Esophagus squamous epithelium (tissue), 5 donors: Measurements from ENCODE around the gene LMBRD1. TPM values are rescaled to one million over a fixed set of nuclear protein-coding genes. Genes with fewer than 3 reads are reported as not detected.

Experiments used
- DNase-seq: peaks from one replicate; lab custom pipeline; 2025; lab: John Stamatoyannopoulos, UW
- H3K27ac ChIP-seq, 4 donors: fragments of 200-600 bp; sonication (generic); one replicate each; pipeline ENCODE4 v1.5.1; 2016 to 2019; ENCODE audit warnings: mild to moderate bottlenecking in 1 of 4
- H3K27me3 ChIP-seq, 4 donors: fragments of 200-600 bp; sonication (generic); 1 replicate in 3 of 4; 2 replicates in 1 of 4; pipeline versions ENCODE4 v1.5.1 to v1.6.0; 2017 to 2021; ENCODE audit warnings: antibody characterized with exemption in 1 of 4
- H3K36me3 ChIP-seq, 3 donors: fragments of 200-600 bp; sonication (generic); one replicate each; pipeline ENCODE4 v1.5.1; 2016 to 2019
- H3K4me1 ChIP-seq, 3 donors: fragments of 200-600 bp; sonication (generic); one replicate each; pipeline ENCODE4 v1.5.1; 2017 to 2019
- H3K4me3 ChIP-seq, 4 donors: fragments of 200-600 bp; sonication (generic); 1 replicate in 3 of 4; 2 replicates in 1 of 4; pipeline ENCODE4 v1.5.1; 2016 to 2019; ENCODE audit warnings: mild to moderate bottlenecking in 2 of 4, moderate library complexity in 1 of 4
- H3K9me3 ChIP-seq, 3 donors: fragments of 200-600 bp; sonication (generic); one replicate each; pipeline ENCODE4 v1.5.1; 2016 to 2019
- POLR2A ChIP-seq, 4 donors: fragments of 450-650 bp; IDR thresholded peaks; one replicate each; pipeline ENCODE4 v1.6.1; 2017; ENCODE audit warnings: antibody characterized with exemption in 4 of 4, mild to moderate bottlenecking in 4 of 4, moderate library complexity in 3 of 4
- WGBS, 2 donors: methylation state at CpG; one replicate each; pipeline ENCODE4 v1.1.5; 2018; 5-methylcytosine and 5-hydroxymethylcytosine counted together
- intact Hi-C: fragments of 100-400 bp; cut with DNase I; formaldehyde crosslinking; loops from one replicate; pipeline ENCODE4 v1.15.0; 2022
- total RNA-seq, 4 donors: library from RNA; depleted of rRNA; stranded (reverse); fragments of >200 nt; gene quantifications; one replicate each; pipeline ENCODE4 v1.1.0, GENCODE V29; 2016
- TF ChIP-seq, protein P1 (sequence below), 6 experiments: fragments of 450-650 bp in 4 of 6; fragments of 200-600 bp in 2 of 6; sonication (generic) in 2 of 6; IDR thresholded peaks; one replicate each; pipeline ENCODE4 v1.5.1; 2016 to 2019; ENCODE audit warnings: antibody characterized with exemption in 6 of 6, mild to moderate bottlenecking in 4 of 6, moderate library complexity in 4 of 6
- donor health status: DM: yes; HTN: yes; CAD: no.

LMBRD1 gene
- total RNA-seq, 4 donors from 2014 or later, result 23.0 to 50.6 (median 41.1) TPM

DNA sequence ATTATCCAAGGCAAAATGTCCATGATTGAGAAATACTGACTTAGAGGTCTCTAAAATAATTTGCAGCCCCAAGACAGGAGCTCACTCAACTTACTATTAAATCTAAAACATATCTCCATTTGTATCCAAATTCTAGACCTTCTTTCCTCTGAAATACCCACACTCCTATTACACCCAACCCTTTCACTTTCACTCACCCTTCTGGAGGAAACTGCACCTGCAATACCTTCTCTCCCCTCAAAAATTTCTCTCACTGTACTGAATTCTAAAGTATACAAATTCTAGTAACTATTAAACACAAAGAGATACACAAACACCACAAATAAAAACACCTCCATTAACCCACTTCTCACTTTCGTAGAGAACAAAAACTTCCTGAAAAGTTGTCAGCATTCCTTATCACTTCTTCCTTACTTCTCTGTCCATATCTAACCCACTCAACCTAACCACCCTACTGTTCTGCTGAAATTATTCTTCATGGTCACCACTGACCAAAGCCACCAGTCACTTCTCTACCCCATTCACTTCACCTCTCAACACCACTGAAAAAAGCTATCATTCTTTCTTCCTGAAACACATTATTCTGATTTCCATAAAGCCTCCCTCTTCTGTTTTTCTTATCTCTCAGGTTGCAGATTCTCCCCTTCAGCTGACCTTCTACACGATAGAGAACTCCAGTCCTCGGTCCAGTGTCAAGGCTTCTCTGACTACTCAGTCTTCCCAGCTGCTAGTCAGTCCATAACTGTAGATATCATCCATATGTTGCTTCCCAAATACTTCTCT, 12.0 kb downstream of the LMBRD1 start:
- intact Hi-C loops, result no loop called here

DNA sequence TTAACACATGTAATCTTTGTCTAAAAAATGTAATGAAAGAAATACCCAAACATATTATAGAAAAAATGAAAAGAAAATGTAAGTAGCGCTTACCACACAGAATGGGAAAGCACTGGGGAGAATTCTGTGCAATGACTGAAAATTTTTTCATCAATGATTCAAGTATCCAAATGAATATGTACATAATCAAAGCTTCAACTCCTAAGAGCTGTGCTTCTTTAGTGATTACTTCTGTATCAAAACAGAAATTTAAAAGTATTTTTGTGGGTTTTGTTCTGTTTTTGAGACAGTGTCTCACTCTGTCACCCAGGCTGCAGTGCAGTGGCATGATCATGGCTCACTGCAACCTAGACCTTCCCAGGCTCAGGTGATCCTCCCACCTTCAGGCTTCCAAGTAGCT, 13.7 kb downstream of the LMBRD1 start:
- Histone ChIP-seq H3K27ac (no peak overlapping the region), H3K4me1 (peaks cover 0 to 6% (median 0%) of the 10 kb centered on the region in 3 donors), H3K4me3 (no peak overlapping the region), H3K27me3 (no peaks in the 10 kb centered on the region), H3K36me3 (peaks cover 0 to 30% (median 0%) of the 10 kb centered on the region in 3 donors), H3K9me3 (no peaks in the 10 kb centered on the region)
- no peak for DNase-seq
- TF ChIP-seq, protein P1, sequence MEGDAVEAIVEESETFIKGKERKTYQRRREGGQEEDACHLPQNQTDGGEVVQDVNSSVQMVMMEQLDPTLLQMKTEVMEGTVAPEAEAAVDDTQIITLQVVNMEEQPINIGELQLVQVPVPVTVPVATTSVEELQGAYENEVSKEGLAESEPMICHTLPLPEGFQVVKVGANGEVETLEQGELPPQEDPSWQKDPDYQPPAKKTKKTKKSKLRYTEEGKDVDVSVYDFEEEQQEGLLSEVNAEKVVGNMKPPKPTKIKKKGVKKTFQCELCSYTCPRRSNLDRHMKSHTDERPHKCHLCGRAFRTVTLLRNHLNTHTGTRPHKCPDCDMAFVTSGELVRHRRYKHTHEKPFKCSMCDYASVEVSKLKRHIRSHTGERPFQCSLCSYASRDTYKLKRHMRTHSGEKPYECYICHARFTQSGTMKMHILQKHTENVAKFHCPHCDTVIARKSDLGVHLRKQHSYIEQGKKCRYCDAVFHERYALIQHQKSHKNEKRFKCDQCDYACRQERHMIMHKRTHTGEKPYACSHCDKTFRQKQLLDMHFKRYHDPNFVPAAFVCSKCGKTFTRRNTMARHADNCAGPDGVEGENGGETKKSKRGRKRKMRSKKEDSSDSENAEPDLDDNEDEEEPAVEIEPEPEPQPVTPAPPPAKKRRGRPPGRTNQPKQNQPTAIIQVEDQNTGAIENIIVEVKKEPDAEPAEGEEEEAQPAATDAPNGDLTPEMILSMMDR (IDR thresholded peaks at IDR 0.05), result no peak
- TF ChIP-seq POLR2A (IDR thresholded peaks at IDR 0.05), result no peak
- intact Hi-C loops, result no loop called here
- 79 to 90% methylated on average over 1 of the region's 1 CpG for WGBS, 2 donors

More for the DNA sequence above, 12.0 kb downstream of the LMBRD1 start:
- Histone ChIP-seq H3K36me3 (peaks cover 0 to 37% (median 0%) of the 10 kb centered on the region in 3 donors), H3K4me1 (peaks cover 0 to 6% (median 0%) of the 10 kb centered on the region in 3 donors), H3K27me3 (no peaks in the 10 kb centered on the region), H3K9me3 (no peaks in the 10 kb centered on the region), H3K4me3 (no peak overlapping the region), H3K27ac (no peak overlapping the region)
- no peak for DNase-seq
- 85 to 86% methylated on average over 3 of the region's 3 CpGs for WGBS, 2 donors
- TF ChIP-seq, protein P1 (IDR thresholded peaks at IDR 0.05), result no peak
- TF ChIP-seq POLR2A (IDR thresholded peaks at IDR 0.05), result no peak

DNA sequence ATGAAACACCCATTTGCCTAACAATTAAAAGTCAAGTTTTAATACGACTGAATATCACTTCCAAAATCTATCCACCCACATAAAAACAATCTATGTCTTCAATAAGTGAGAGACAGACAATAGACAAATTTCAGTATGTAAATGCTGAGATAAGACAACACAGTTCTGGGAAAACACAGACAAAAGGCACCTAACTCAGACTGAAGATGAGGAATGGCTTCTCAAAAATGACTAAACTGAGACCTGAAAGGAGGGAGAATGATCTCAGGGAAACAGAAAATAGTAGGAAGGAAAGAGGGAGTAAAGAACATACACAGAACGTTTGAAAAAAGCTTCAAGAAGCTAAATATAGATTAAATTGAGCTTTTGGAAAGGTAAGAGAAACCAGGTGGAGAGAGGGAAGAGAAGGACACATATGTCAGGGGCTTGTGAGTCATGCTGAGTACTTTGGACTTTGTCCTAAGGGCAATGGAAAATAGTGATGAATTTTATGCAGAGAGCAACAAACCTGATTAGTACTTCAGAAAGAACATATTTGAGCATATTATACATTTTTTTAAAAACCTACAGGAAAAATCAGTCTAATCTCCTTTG, 16.1 kb downstream of the LMBRD1 start:
- H3K9me3 ChIP-seq, result no peaks in the 10 kb centered on the region
- DNase-seq, result no peak
- no peak overlapping the region for H3K27ac ChIP-seq
- WGBS, 2 donors, result 25 to 33% methylated on average over 2 of the region's 2 CpGs
- intact Hi-C loops, result no loop called here
- no peaks in the 10 kb centered on the region for H3K27me3 ChIP-seq
- no peak overlapping the region for H3K4me3 ChIP-seq
- H3K36me3 ChIP-seq, result peaks cover 0 to 47% (median 0%) of the 10 kb centered on the region in 3 donors
- peaks cover 0 to 6% (median 0%) of the 10 kb centered on the region in 3 donors for H3K4me1 ChIP-seq
- TF ChIP-seq, protein P1 (IDR thresholded peaks at IDR 0.05), result no peak
- TF ChIP-seq POLR2A (IDR thresholded peaks at IDR 0.05), result no peak

GRCh38 chr6:69775941-69776340, 20.9 kb downstream of the LMBRD1 start:
- H3K9me3 ChIP-seq, result no peaks in the 10 kb centered on the region
- peaks cover 0 to 37% (median 0%) of the 10 kb centered on the region in 3 donors for H3K36me3 ChIP-seq
- intact Hi-C loops, result no loop called here
- peaks cover 0 to 2% (median 0%) of the 10 kb centered on the region in 3 donors for H3K4me1 ChIP-seq
- H3K4me3 ChIP-seq, result no peak overlapping the region
- TF ChIP-seq, protein P1 (IDR thresholded peaks at IDR 0.05), result no peak
- no peak for TF ChIP-seq POLR2A (IDR thresholded peaks at IDR 0.05)
- DNase-seq, result no peak
- H3K27ac ChIP-seq, result no peak overlapping the region
- no peaks in the 10 kb centered on the region for H3K27me3 ChIP-seq

DNA sequence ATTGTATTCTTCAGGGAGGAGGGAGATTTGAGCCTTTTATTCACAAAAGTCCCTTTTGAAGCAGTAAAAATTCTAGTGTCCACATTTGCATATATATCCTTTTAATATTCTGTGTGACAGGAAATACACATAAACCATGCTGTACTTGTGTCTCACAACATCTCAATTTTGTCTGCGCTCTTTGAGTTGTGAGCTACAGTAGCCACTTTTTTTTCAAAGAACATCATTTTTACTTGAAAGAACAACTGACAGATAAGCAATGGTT, 21.3 kb downstream of the LMBRD1 start:
- no peak for DNase-seq
- Histone ChIP-seq H3K36me3 (peaks cover 0 to 37% (median 0%) of the 10 kb centered on the region in 3 donors), H3K27ac (no peak overlapping the region), H3K4me3 (no peak overlapping the region), H3K4me1 (no peaks in the 10 kb centered on the region), H3K27me3 (no peaks in the 10 kb centered on the region), H3K9me3 (no peaks in the 10 kb centered on the region)
- intact Hi-C loops, result no loop called here
- 64 to 94% methylated on average over 1 of the region's 1 CpG for WGBS, 2 donors
- TF ChIP-seq POLR2A (IDR thresholded peaks at IDR 0.05), result no peak
- TF ChIP-seq, protein P1 (IDR thresholded peaks at IDR 0.05), result no peak
